T-helper 1 cell treated with Interleukin-12 subunit alpha and Interleukin-12 subunit beta and Interleukin-4 antibody, amounts not matched to agents 30 ng/mL and 1 ng/mL, for 36 hours (primary cell): Measurements from ENCODE around the gene FBLN5. TPM values are rescaled to one million over a fixed set of nuclear protein-coding genes. Genes with fewer than 3 reads are reported as not detected.

Experiments
- intact Hi-C: fragments of 100-400 bp; cut with micrococcal nuclease; formaldehyde crosslinking; loops from one replicate; pipeline ENCODE4 v1.15.1; 2024
- total RNA-seq: library from RNA; stranded (reverse); gene quantifications from 2 replicates; pipeline ENCODE4 v1.2.3, GENCODE V29; 2022

The FBLN5 gene
- total RNA-seq: 1.5 and 1.9 TPM in 2 replicates

GRCh38 chr14:91947475-91948184 lies at the start of gene FBLN5:
Gene FBLN5, minus strand, starts transcription at chr14:91947694. Its CDS starts 465 bp downstream, at chr14:91947229.
- intact Hi-C loops: no loop called here

GRCh38 chr14:91996948-91997371 lies 49.5 kb upstream of the FBLN5 start:
- intact Hi-C loops: loop anchor here (5.0 to 10.0 kb wide), 2 partner anchors 132 to 485 kb away; partner anchors contain the start of genes PPP4R3A and TC2N

GRCh38 chr14:91987192-91987591 lies 39.7 kb upstream of the FBLN5 start:
- intact Hi-C loops: no loop called here

- intact Hi-C loops: no loop called here
These were observed 38.2 kb upstream of the FBLN5 start for GRCh38 chr14:91985521-91986255.

GRCh38 chr14:91985008-91985407 lies 37.5 kb upstream of the FBLN5 start:
- intact Hi-C loops: no loop called here

- intact Hi-C loops: no loop called here
These were observed 36.1 kb upstream of the FBLN5 start for GRCh38 chr14:91983588-91983987.

GRCh38 chr14:91980157-91980556 lies 32.7 kb upstream of the FBLN5 start:
- intact Hi-C loops: no loop called here

- intact Hi-C loops: no loop called here
These were observed 30.4 kb upstream of the FBLN5 start for GRCh38 chr14:91977884-91978283.

GRCh38 chr14:91975763-91976162 lies 28.3 kb upstream of the FBLN5 start:
- intact Hi-C loops: no loop called here

GRCh38 chr14:91971188-91971778 lies 23.8 kb upstream of the FBLN5 start:
- intact Hi-C loops: no loop called here

GRCh38 chr14:91968280-91968679 lies 20.8 kb upstream of the FBLN5 start:
- intact Hi-C loops: no loop called here

- intact Hi-C loops: no loop called here
These were observed 17.2 kb upstream of the FBLN5 start for GRCh38 chr14:91964724-91965123.

GRCh38 chr14:91964011-91964410 lies 16.5 kb upstream of the FBLN5 start:
- intact Hi-C loops: no loop called here

- intact Hi-C loops: no loop called here
These were observed 16.0 kb upstream of the FBLN5 start for GRCh38 chr14:91963465-91963864.

GRCh38 chr14:91961297-91962220 lies 14.1 kb upstream of the FBLN5 start:
- intact Hi-C loops: no loop called here

GRCh38 chr14:91957876-91958313 lies 10.4 kb upstream of the FBLN5 start:
- intact Hi-C loops: no loop called here

GRCh38 chr14:91956616-91957015 lies 9.1 kb upstream of the FBLN5 start:
- intact Hi-C loops: no loop called here

GRCh38 chr14:91955168-91955567 lies 7.7 kb upstream of the FBLN5 start:
- intact Hi-C loops: no loop called here

GRCh38 chr14:91953170-91953985 lies 5.9 kb upstream of the FBLN5 start:
- intact Hi-C loops: no loop called here
